ENCODE results near the gene FABP7.

FABP7 gene

DNA sequence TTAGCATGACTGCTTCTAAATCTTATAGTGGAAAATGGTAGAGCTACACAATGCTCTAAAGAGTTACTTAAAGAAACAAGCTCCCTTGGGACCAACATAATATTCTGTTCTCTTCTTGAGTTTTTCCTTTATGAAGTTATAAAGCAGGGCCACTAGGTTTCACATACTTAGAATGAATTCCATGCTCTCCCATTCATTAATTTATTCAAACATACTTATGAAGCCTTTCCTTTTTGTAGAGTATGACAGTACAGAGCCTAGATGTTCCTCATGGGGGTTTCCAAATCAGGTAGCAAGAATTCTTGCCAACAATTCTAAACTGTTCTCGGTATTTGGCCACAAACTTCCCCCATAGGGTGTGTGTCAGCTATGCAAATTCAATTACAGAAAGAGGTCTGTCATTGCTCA, 20.6 kb upstream of the FABP7 start:
- peaks cover 23% of the 10 kb centered on the region for H3K27me3 ChIP-seq (ENCODE audit: insufficient read depth, insufficient read length)

DNA sequence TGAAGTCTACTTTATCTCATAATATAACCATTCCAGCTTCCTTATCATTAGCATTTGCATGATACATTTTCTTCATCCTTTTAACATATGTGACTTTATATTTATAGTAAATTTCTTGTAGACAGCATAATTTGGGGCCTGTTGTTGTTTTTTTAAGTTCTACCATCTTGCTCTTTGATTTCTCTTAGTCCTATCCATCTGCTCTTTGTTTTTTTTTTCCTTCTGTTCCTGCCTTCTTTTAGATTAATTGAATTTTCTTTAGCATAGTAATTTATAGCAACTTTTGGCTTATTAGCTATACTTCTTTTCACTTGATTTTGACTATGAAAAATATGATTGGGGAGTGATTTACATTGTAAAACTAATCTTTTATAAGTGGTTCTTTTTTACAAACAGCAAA, 19.2 kb upstream of the FABP7 start:
- no peak for TF ChIP-seq YY1 (IDR thresholded peaks at IDR 0.05; ENCODE audit: insufficient read depth, insufficient read length)
- TF ChIP-seq ZNF274 (IDR thresholded peaks at IDR 0.05; ENCODE audit: low read depth, low read length) = no peak
- TF ChIP-seq SUZ12 (IDR thresholded peaks at IDR 0.05; ENCODE audit: extremely low read depth, insufficient read depth, insufficient read length) = no peak
- no peaks in the 10 kb centered on the region for H3K4me1 ChIP-seq (ENCODE audit: insufficient read depth, insufficient read length)
- H3K9me3 ChIP-seq (ENCODE audit: insufficient read depth, low read length) = no peaks in the 10 kb centered on the region
- DNase-seq (ENCODE audit: low read depth, low spot score) = no peak
- peaks cover 14% of the 10 kb centered on the region for H3K27me3 ChIP-seq (ENCODE audit: insufficient read depth, insufficient read length)
- H3K4me3 ChIP-seq (ENCODE audit: insufficient read length, low read depth) = no peak overlapping the region
- H3K36me3 ChIP-seq (ENCODE audit: insufficient read depth, insufficient read length, low read length) = no peaks in the 10 kb centered on the region
- H3K9ac ChIP-seq (ENCODE audit: insufficient read length, low read depth) = no peak overlapping the region

More for the DNA sequence above, 20.6 kb upstream of the FABP7 start:
- TF ChIP-seq SUZ12 (IDR thresholded peaks at IDR 0.05; ENCODE audit: extremely low read depth, insufficient read depth, insufficient read length) = no peak
- no peak for TF ChIP-seq ZNF274 (IDR thresholded peaks at IDR 0.05; ENCODE audit: low read depth, low read length)
- TF ChIP-seq YY1 (IDR thresholded peaks at IDR 0.05; ENCODE audit: insufficient read depth, insufficient read length) = no peak
- Histone ChIP-seq H3K9ac (ENCODE audit: insufficient read length, low read depth) (no peak overlapping the region), H3K36me3 (ENCODE audit: insufficient read depth, insufficient read length, low read length) (no peaks in the 10 kb centered on the region), H3K4me1 (ENCODE audit: insufficient read depth, insufficient read length) (no peaks in the 10 kb centered on the region), H3K9me3 (ENCODE audit: insufficient read depth, low read length) (peaks cover 10% of the 10 kb centered on the region; the same call in 1 of the 2 replicates), H3K4me3 (ENCODE audit: insufficient read length, low read depth) (no peak overlapping the region)
- no peak for DNase-seq (ENCODE audit: low read depth, low spot score)

DNA sequence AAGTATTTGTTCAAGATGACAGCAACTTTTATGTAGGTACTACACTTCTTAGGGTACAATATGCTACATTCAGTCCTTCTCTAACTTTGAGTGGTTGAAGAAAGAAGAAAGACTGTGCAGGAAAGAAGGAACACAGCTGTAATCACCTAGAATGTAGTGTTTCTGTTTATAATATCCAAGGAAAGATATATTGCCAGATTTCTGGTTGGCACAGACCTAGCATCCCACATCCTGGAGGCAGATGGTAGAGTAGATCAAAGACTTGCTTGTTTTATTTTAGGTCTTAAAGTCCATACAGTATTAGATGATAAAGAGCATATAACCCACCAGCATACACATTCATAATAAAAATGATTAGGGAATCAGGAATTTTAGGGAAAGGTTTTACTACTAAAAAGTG, 13.3 kb upstream of the FABP7 start:
- no peaks in the 10 kb centered on the region for H3K4me1 ChIP-seq (ENCODE audit: insufficient read depth, insufficient read length)
- no peak overlapping the region for H3K4me3 ChIP-seq (ENCODE audit: insufficient read length, low read depth)
- no peaks in the 10 kb centered on the region for H3K27me3 ChIP-seq (ENCODE audit: insufficient read depth, insufficient read length)
- no peak overlapping the region for H3K9ac ChIP-seq (ENCODE audit: insufficient read length, low read depth)
- no peaks in the 10 kb centered on the region for H3K9me3 ChIP-seq (ENCODE audit: insufficient read depth, low read length)
- DNase-seq (ENCODE audit: low read depth, low spot score) = no peak
- no peaks in the 10 kb centered on the region for H3K36me3 ChIP-seq (ENCODE audit: insufficient read depth, insufficient read length, low read length)
- TF ChIP-seq YY1 (IDR thresholded peaks at IDR 0.05; ENCODE audit: insufficient read depth, insufficient read length) (no peak), SUZ12 (IDR thresholded peaks at IDR 0.05; ENCODE audit: extremely low read depth, insufficient read depth, insufficient read length) (no peak), ZNF274 (IDR thresholded peaks at IDR 0.05; ENCODE audit: low read depth, low read length) (no peak)

DNA sequence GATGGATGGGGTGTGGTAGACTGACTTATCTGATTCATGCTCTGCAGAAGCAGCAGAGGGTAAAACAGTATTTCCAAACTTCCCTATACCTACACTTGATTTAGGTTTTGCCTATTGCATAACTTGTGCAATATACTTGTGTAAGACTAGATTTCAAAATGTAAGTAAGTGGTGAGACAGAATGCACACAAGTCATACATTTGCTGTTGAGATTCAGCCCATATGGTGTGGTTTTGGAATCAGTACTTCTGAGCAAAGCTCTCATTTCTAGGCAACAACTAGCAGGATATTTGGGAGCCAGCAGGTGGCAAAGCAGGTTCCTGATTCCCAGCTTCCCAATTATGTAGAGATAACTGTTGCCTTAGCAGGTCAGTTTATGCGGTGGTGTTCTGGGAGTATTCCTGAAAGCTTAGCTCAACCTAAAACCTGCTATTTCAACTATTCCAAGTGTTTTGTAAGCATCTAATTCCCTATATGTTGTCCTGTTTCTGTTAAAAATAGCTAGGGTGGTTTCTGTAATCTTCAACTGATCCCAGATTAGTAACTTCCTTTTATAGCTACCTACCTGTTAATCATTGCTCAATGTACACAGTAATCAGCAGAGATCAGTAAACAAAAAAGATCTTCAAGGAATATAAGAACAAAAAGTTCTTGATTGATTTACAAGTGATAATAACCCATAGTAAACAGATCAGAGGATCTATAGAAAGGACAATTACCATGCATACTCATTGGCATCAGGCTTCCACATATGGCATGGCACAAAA, 8.5 kb upstream of the FABP7 start:
- Histone ChIP-seq H3K4me3 (ENCODE audit: insufficient read length, low read depth) (no peak overlapping the region), H3K36me3 (ENCODE audit: insufficient read depth, insufficient read length, low read length) (no peaks in the 10 kb centered on the region), H3K4me1 (ENCODE audit: insufficient read depth, insufficient read length) (no peaks in the 10 kb centered on the region), H3K27me3 (ENCODE audit: insufficient read depth, insufficient read length) (no peaks in the 10 kb centered on the region), H3K9me3 (ENCODE audit: insufficient read depth, low read length) (no peaks in the 10 kb centered on the region), H3K9ac (ENCODE audit: insufficient read length, low read depth) (no peak overlapping the region)
- no peak for DNase-seq (ENCODE audit: low read depth, low spot score)
- TF ChIP-seq SUZ12 (IDR thresholded peaks at IDR 0.05; ENCODE audit: extremely low read depth, insufficient read depth, insufficient read length) (no peak), ZNF274 (IDR thresholded peaks at IDR 0.05; ENCODE audit: low read depth, low read length) (no peak), YY1 (IDR thresholded peaks at IDR 0.05; ENCODE audit: insufficient read depth, insufficient read length) (no peak)

GRCh38 chr6:122772724-122773415, 6.6 kb upstream of the FABP7 start:
- Histone ChIP-seq H3K9me3 (ENCODE audit: insufficient read depth, low read length) (no peaks in the 10 kb centered on the region), H3K9ac (ENCODE audit: insufficient read length, low read depth) (no peak overlapping the region), H3K4me3 (ENCODE audit: insufficient read length, low read depth) (no peak overlapping the region), H3K27me3 (ENCODE audit: insufficient read depth, insufficient read length) (no peaks in the 10 kb centered on the region), H3K36me3 (ENCODE audit: insufficient read depth, insufficient read length, low read length) (no peaks in the 10 kb centered on the region), H3K4me1 (ENCODE audit: insufficient read depth, insufficient read length) (no peaks in the 10 kb centered on the region)
- no peak for TF ChIP-seq SUZ12 (IDR thresholded peaks at IDR 0.05; ENCODE audit: extremely low read depth, insufficient read depth, insufficient read length)
- no peak for TF ChIP-seq ZNF274 (IDR thresholded peaks at IDR 0.05; ENCODE audit: low read depth, low read length)
- TF ChIP-seq YY1 (IDR thresholded peaks at IDR 0.05; ENCODE audit: insufficient read depth, insufficient read length) = no peak
- no peak for DNase-seq (ENCODE audit: low read depth, low spot score)

- no peak for TF ChIP-seq YY1 (IDR thresholded peaks at IDR 0.05; ENCODE audit: insufficient read depth, insufficient read length)
- no peak for TF ChIP-seq SUZ12 (IDR thresholded peaks at IDR 0.05; ENCODE audit: extremely low read depth, insufficient read depth, insufficient read length)
- no peak for TF ChIP-seq ZNF274 (IDR thresholded peaks at IDR 0.05; ENCODE audit: low read depth, low read length)
- Histone ChIP-seq H3K4me3 (ENCODE audit: insufficient read length, low read depth) (no peak overlapping the region), H3K9ac (ENCODE audit: insufficient read length, low read depth) (no peak overlapping the region), H3K4me1 (ENCODE audit: insufficient read depth, insufficient read length) (no peaks in the 10 kb centered on the region), H3K36me3 (ENCODE audit: insufficient read depth, insufficient read length, low read length) (no peaks in the 10 kb centered on the region), H3K27me3 (ENCODE audit: insufficient read depth, insufficient read length) (no peaks in the 10 kb centered on the region), H3K9me3 (ENCODE audit: insufficient read depth, low read length) (no peaks in the 10 kb centered on the region)
- DNase-seq (ENCODE audit: low read depth, low spot score) = no peak
Measured at GRCh38 chr6:122775975-122776374, 3.5 kb upstream of the FABP7 start.

- H3K4me3 ChIP-seq (ENCODE audit: insufficient read length, low read depth) = no peak overlapping the region
- no peaks in the 10 kb centered on the region for H3K36me3 ChIP-seq (ENCODE audit: insufficient read depth, insufficient read length, low read length)
- no peaks in the 10 kb centered on the region for H3K4me1 ChIP-seq (ENCODE audit: insufficient read depth, insufficient read length)
- no peak for TF ChIP-seq YY1 (IDR thresholded peaks at IDR 0.05; ENCODE audit: insufficient read depth, insufficient read length)
- no peak for TF ChIP-seq SUZ12 (IDR thresholded peaks at IDR 0.05; ENCODE audit: extremely low read depth, insufficient read depth, insufficient read length)
- TF ChIP-seq ZNF274 (IDR thresholded peaks at IDR 0.05; ENCODE audit: low read depth, low read length) = no peak
- no peak for DNase-seq (ENCODE audit: low read depth, low spot score)
- H3K9ac ChIP-seq (ENCODE audit: insufficient read length, low read depth) = no peak overlapping the region
- H3K27me3 ChIP-seq (ENCODE audit: insufficient read depth, insufficient read length) = no peaks in the 10 kb centered on the region
- no peaks in the 10 kb centered on the region for H3K9me3 ChIP-seq (ENCODE audit: insufficient read depth, low read length)
Measured at GRCh38 chr6:122778302-122778701, 1.2 kb upstream of the FABP7 start.

Measured in NT2/D1 (cell line).